HG02588 (cell line): ENCODE results near the gene NKIRAS2.

ENCODE experiments used
- ATAC-seq: cut with Tn5 transposase; IDR thresholded peaks from one replicate; pipeline ENCODE4 v1.9.1; 2021; ENCODE audit warnings: mild to moderate bottlenecking, moderate library complexity; ENCODE audit not compliant: unreplicated experiment

Gene NKIRAS2

GRCh38 chr17:42053731-42054500, 34.0 kb downstream of the NKIRAS2 start:
- ATAC-seq, result no peak

DNA sequence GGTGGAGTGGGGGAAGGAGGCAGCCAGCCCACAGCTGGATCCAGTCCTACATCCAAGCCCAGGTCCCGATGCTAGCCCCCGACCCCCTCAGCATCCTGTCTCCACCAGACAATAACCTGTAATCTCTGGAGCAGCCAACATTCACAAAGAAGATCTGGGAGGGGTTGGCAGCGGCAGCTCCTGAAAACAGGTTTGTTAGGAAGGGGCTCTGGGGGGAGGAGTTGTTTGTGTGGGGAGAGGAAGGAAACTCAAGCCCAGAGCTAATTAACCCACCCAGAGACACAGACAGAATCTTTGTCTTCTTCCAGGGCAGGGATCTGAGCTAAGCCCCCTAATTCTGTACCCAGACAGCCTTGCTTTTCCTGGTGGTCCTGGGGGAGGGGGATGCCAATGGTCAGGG, 35.1 kb downstream of the NKIRAS2 start:
- no peak for ATAC-seq

DNA sequence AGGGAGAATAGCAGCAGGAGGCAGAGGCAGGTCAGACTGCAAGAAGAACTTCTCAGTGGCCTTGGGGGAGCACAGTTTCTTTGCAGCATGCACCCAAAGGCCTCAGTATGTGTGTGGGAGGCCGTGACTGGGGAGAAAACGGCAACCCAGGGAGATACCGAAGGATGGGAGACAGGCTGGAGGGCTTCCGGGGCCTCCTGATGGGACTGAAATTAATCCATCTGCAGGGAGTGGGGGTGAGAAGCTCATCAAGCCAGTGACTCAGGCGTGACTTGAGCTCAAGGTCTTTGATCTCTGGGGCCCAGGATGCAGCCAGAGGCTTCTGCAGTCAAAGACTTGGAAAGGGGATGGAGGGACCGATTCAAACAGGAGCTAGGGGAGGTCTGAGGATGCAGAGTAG, 35.6 kb downstream of the NKIRAS2 start:
- ATAC-seq, result no peak

DNA sequence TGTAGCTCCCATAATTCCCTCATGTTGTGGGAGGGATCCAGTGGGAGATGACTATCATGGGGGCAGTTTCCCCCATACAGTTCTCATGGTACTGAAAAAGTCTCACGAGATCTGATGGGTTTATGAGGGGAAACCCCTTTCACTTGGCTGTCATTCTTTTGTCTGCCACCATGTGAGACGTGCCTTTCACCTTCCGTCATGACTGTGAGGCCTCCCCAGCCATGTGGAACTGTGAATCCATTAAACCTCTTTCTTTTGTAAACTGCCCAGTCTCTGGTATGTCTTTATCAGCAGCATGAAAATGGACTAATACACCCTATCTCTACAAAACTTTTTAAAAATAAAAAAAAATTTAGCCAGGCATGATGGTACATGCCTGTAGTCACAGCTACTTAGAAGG, 36.7 kb downstream of the NKIRAS2 start:
- ATAC-seq, result no peak

DNA sequence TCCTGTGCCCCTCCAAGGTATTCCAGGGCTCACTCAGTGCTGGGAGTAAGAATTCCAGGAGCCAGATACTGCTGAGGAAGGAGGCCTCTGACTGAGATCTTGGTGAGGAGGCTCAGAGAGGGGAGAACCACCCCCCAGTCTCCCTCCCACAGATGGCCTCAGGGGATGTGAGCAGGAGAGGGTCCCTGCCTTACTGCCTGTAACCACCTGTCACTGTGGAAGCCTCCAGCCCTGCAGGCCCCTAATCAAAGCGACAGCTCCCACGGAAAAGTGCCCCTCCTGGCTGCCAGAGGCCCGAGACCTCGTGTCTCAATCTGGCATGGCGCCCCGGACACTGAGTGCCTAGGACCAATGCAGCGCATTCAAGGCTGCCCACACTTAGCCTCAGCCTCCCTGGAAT, 38.2 kb downstream of the NKIRAS2 start:
- ATAC-seq, result no peak

DNA sequence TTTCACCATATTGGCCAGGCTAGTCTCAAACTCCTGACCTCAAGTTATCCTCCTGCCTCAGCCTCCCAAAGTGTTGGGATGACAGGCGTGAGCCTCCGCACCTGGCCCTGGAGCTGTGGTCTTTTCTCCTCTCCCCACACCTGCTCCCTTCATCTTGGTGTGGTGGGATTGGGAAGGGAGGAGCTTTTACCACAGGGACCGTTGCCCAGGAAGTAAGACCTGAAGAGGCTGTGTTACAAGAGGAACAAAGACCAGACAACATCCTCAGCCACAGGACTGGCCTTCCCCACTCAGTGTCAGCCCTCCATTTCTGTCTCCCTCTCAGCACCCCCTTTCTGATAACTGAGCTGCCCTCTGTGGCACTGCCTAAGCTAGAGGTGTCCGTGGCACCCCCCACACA, 39.9 kb downstream of the NKIRAS2 start:
- no peak for ATAC-seq

- no peak for ATAC-seq
Measured at GRCh38 chr17:42060231-42060630, 40.3 kb downstream of the NKIRAS2 start.

GRCh38 chr17:42061646-42062487, 42.0 kb downstream of the NKIRAS2 start:
- ATAC-seq, result no peak

DNA sequence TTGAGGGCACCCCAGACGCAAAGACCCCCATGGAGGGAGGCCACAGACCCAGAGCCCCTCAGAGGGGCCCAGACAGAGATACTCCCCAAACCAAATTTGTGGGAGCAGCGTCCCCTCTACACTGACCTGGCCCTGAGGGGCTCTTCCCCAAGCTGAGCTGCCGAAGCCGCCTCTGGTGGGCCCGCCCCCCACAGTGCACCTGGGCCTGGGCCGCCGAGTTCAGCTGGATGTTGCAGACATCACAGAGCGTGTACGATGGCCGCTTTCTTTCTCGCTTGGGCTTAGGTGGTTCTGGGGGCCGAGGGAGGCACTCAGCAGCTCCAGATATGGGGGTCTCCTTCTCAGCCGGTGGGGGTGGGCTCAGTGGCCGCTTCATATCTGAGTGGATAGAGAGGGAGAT, 42.8 kb downstream of the NKIRAS2 start:
- ATAC-seq, result no peak

DNA sequence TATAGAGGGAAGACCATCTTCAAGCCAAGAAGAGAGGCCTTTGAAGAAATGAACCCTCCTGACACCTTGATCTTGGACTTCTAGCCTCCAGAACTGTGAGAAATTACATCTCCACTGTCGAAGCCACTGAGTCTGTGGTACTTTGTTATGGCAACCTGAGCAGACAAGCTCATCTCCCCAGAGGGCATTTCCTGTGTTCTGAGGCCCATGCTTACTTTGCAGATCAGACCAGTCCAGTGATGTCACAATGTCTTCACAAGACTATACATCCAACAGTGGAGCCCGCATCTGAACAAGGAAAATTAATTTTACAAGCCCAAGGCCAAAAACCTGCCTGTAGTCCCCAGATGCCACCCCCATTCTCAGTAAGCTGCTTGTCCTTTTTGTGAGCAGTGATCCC, 45.3 kb downstream of the NKIRAS2 start:
- no peak for ATAC-seq

GRCh38 chr17:42067371-42068091, 47.6 kb downstream of the NKIRAS2 start:
- no peak for ATAC-seq

DNA sequence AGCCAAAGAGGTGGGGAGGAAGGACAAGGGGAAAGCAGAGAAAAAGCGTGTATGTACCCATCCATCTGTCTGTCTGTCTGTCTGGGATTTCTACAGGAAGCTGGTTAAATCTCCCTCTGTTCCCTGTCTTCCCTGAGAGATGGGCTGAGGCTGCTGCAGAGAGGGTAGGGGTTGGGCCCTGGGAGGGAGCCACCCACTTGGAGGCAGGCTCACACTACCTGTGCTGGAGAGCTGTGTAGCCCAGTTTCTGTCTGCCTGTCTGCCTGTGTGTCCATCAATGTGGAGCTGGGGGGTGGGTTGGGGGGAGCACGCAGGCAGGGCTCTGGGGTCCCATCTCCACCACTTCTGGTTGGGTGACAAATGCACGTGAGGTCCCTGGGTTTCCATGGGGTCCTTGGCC, 49.1 kb downstream of the NKIRAS2 start:
- ATAC-seq, result no peak

GRCh38 chr17:42071810-42072209, 51.9 kb downstream of the NKIRAS2 start:
- ATAC-seq, result no peak

DNA sequence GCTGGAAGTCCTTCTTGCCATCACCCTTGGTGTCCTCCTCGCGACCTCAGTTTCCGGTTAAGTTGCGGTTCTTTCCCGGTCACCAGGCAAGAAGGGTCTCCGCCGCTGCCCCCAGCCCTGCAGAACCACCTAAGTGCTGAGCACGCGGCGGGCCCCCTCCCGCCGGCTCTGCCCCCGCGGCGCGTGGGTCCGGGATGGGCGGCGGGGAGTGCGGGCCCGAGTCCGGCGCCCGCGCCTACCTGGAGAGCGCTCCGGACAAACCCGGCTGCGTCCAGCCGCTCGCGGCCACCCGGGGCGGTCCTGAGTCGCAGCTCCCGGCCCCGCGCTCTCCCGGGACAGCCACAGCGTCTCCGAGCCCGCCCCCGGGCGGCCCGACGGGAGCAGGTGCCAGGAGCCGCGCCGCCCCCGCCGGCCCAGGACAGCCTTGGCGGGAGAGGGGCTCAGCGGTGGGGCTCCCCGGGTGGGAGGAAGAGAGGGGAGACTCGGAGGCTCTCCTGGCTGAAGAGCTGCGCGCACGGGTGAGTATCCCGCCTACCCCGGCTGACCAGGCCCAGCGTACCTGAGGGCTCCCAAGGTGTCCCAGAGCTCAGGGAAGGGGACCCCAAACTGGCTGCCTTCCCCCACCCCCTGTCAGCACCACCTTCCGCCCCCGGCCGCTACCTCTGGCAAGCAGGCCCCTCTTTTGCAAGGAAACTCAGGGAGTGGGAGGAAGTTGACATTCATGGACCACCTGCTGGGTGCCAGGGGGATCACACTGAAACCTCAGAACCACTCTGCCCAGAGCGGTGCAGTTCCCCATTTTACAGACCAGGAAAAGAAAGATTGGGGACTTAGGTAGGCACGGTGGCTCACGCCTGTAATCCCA, 52.7 kb downstream of the NKIRAS2 start:
- ATAC-seq, result no peak
